Measurements from ENCODE around the gene STAU1. TPM values are rescaled to one million over a fixed set of nuclear protein-coding genes. Genes with fewer than 3 reads are reported as not detected.
"Not testable (repeated sequence)": the region's sequence is repeated elsewhere in the genome, so short reads cannot be mapped to it uniquely, and the experiment has no call there.

The STAU1 gene
- total RNA-seq, 2 donors from 2014 or later = 80.5 to 83.3 TPM

- DNase-seq = peak; percentile 97
- Mint-ChIP-seq H3K27me3 (ENCODE audit: low read depth) (no peaks in the 10 kb centered on the region), H3K9me3 (no peaks in the 10 kb centered on the region), H3K36me3 (ENCODE audit: insufficient read depth in 2 of 2) (peaks cover 6 to 19% of the 10 kb centered on the region in 2 donors), H3K27ac (peak within 1 kb of the TSS; percentile 91), H3K4me1 (ENCODE audit: low read depth) (peaks cover 25% of the 10 kb centered on the region), H3K4me3 (peak within 1 kb of the TSS; percentile 92 to 99)
- ATAC-seq (replicated peaks in 1 of 2) = peak; percentile 95 to 97
Measured at GRCh38 chr20:49219091-49219923, 31.2 kb upstream of the STAU1 start, which contains the start of gene DDX27. TSS of gene DDX27 (plus strand) at chr20:49219416. CDS start at chr20:49219449, 33 bp downstream.

GRCh38 chr20:49218739-49219090 lies 30.6 kb upstream of the STAU1 start:
- Mint-ChIP-seq H3K4me3 (peak overlapping the region; percentile 92 to 99), H3K36me3 (ENCODE audit: insufficient read depth in 2 of 2) (peaks cover 6 to 19% of the 10 kb centered on the region in 2 donors), H3K4me1 (ENCODE audit: low read depth) (peaks cover 25% of the 10 kb centered on the region), H3K27ac (peak overlapping the region; percentile 91)
- ATAC-seq (replicated peaks in 1 of 2) = peak; percentile 0
- H3K9me3 Mint-ChIP-seq; H3K27me3 Mint-ChIP-seq (ENCODE audit: low read depth): not testable (repeated sequence)
- DNase-seq = peak; percentile 7 to 11

- Mint-ChIP-seq H3K27ac (peak overlapping the region; percentile 80), H3K4me1 (ENCODE audit: low read depth) (peaks cover 25% of the 10 kb centered on the region), H3K27me3 (ENCODE audit: low read depth) (no peaks in the 10 kb centered on the region), H3K9me3 (no peaks in the 10 kb centered on the region), H3K4me3 (peak overlapping the region; percentile 67 to 68), H3K36me3 (ENCODE audit: insufficient read depth in 2 of 2) (peaks cover 6 to 13% of the 10 kb centered on the region in 2 donors)
- DNase-seq (peak; percentile 94), ATAC-seq (replicated peaks in 1 of 2) (peak; percentile 52 to 64)
Measured at GRCh38 chr20:49216991-49217578, 29.0 kb upstream of the STAU1 start.

GRCh38 chr20:49215232-49215631 lies 27.1 kb upstream of the STAU1 start:
- no peak for DNase-seq
- Mint-ChIP-seq H3K4me3 (no peak overlapping the region), H3K27me3 (ENCODE audit: low read depth) (no peaks in the 10 kb centered on the region), H3K27ac (no peak overlapping the region), H3K9me3 (peaks cover 3% of the 10 kb centered on the region in 2 donors), H3K4me1 (ENCODE audit: low read depth) (peaks cover 11% of the 10 kb centered on the region), H3K36me3 (ENCODE audit: insufficient read depth in 2 of 2) (peaks cover 7 to 14% of the 10 kb centered on the region in 2 donors)
- no peak for ATAC-seq (replicated peaks in 1 of 2)

- no peak for DNase-seq
Measured at GRCh38 chr20:49214571-49214970, 26.4 kb upstream of the STAU1 start.

GRCh38 chr20:49210757-49211110 lies 22.6 kb upstream of the STAU1 start:
- ATAC-seq (replicated peaks in 1 of 2) = no peak
- H3K27ac Mint-ChIP-seq = no peak overlapping the region
- no peaks in the 10 kb centered on the region for H3K4me1 Mint-ChIP-seq (ENCODE audit: low read depth)
- DNase-seq = no peak
- no peaks in the 10 kb centered on the region for H3K27me3 Mint-ChIP-seq (ENCODE audit: low read depth)
- H3K36me3 Mint-ChIP-seq (ENCODE audit: insufficient read depth in 2 of 2) = peaks cover 2 to 9% of the 10 kb centered on the region in 2 donors
- H3K4me3 Mint-ChIP-seq = no peak overlapping the region
- peaks cover 5 to 6% of the 10 kb centered on the region in 2 donors for H3K9me3 Mint-ChIP-seq

More at GRCh38 chr20:49214571-49214970, 26.4 kb upstream of the STAU1 start:
- peaks cover 3 to 13% of the 10 kb centered on the region in 2 donors for H3K36me3 Mint-ChIP-seq (ENCODE audit: insufficient read depth in 2 of 2)
- H3K9me3 Mint-ChIP-seq = peaks cover 5 to 6% of the 10 kb centered on the region in 2 donors
- no peak overlapping the region for H3K4me3 Mint-ChIP-seq
- H3K27ac Mint-ChIP-seq = no peak overlapping the region
- H3K27me3 Mint-ChIP-seq (ENCODE audit: low read depth) = no peaks in the 10 kb centered on the region
- H3K4me1 Mint-ChIP-seq (ENCODE audit: low read depth) = peaks cover 5% of the 10 kb centered on the region
- ATAC-seq (replicated peaks in 1 of 2) = no peak

GRCh38 chr20:49210101-49210756 lies 22.1 kb upstream of the STAU1 start:
- Mint-ChIP-seq H3K27me3 (ENCODE audit: low read depth) (no peaks in the 10 kb centered on the region), H3K4me1 (ENCODE audit: low read depth) (no peaks in the 10 kb centered on the region), H3K27ac (no peak overlapping the region), H3K4me3 (no peak overlapping the region), H3K36me3 (ENCODE audit: insufficient read depth in 2 of 2) (peaks cover 2 to 9% of the 10 kb centered on the region in 2 donors), H3K9me3 (peaks cover 5 to 6% of the 10 kb centered on the region in 2 donors)
- DNase-seq (no peak), ATAC-seq (replicated peaks in 1 of 2) (no peak)

- Mint-ChIP-seq H3K9me3 (peaks cover 5 to 6% of the 10 kb centered on the region in 2 donors), H3K27ac (no peak overlapping the region), H3K4me3 (no peak overlapping the region), H3K4me1 (ENCODE audit: low read depth) (no peaks in the 10 kb centered on the region), H3K27me3 (ENCODE audit: low read depth) (no peaks in the 10 kb centered on the region), H3K36me3 (ENCODE audit: insufficient read depth in 2 of 2) (peaks cover 2 to 9% of the 10 kb centered on the region in 2 donors)
- DNase-seq (peak; percentile 15 to 26), ATAC-seq (replicated peaks in 1 of 2) (peak in 1 of 2 donors; percentile 47)
Measured at GRCh38 chr20:49207076-49207475, 18.9 kb upstream of the STAU1 start.

GRCh38 chr20:49203746-49204145 lies 15.6 kb upstream of the STAU1 start:
- Mint-ChIP-seq H3K4me1 (ENCODE audit: low read depth) (no peaks in the 10 kb centered on the region), H3K36me3 (ENCODE audit: insufficient read depth in 2 of 2) (no peaks in the 10 kb centered on the region), H3K4me3 (no peak overlapping the region), H3K9me3 (peaks cover 0 to 3% of the 10 kb centered on the region in 2 donors), H3K27me3 (ENCODE audit: low read depth) (no peaks in the 10 kb centered on the region), H3K27ac (no peak overlapping the region)
- DNase-seq = no peak
- no peak for ATAC-seq (replicated peaks in 1 of 2)

GRCh38 chr20:49203011-49203410 lies 14.9 kb upstream of the STAU1 start:
- DNase-seq (no peak), ATAC-seq (replicated peaks in 1 of 2) (no peak)
- H3K4me1 Mint-ChIP-seq (ENCODE audit: low read depth) = no peaks in the 10 kb centered on the region
- H3K36me3 Mint-ChIP-seq (ENCODE audit: insufficient read depth in 2 of 2) = no peaks in the 10 kb centered on the region
- no peaks in the 10 kb centered on the region for H3K27me3 Mint-ChIP-seq (ENCODE audit: low read depth)
- no peak overlapping the region for H3K4me3 Mint-ChIP-seq
- no peak overlapping the region for H3K27ac Mint-ChIP-seq
- H3K9me3 Mint-ChIP-seq = peaks cover 0 to 3% of the 10 kb centered on the region in 2 donors

- no peak overlapping the region for H3K27ac Mint-ChIP-seq
- ATAC-seq (replicated peaks in 1 of 2) (no peak), DNase-seq (no peak)
- H3K27me3 Mint-ChIP-seq (ENCODE audit: low read depth) = no peaks in the 10 kb centered on the region
- H3K9me3 Mint-ChIP-seq = peaks cover 0 to 3% of the 10 kb centered on the region in 2 donors
- no peaks in the 10 kb centered on the region for H3K36me3 Mint-ChIP-seq (ENCODE audit: insufficient read depth in 2 of 2)
- no peak overlapping the region for H3K4me3 Mint-ChIP-seq
- no peaks in the 10 kb centered on the region for H3K4me1 Mint-ChIP-seq (ENCODE audit: low read depth)
Measured at GRCh38 chr20:49199729-49200293, 11.7 kb upstream of the STAU1 start.

GRCh38 chr20:49192944-49193518 lies 4.9 kb upstream of the STAU1 start:
- H3K4me3 Mint-ChIP-seq; H3K9me3 Mint-ChIP-seq; H3K36me3 Mint-ChIP-seq (ENCODE audit: insufficient read depth in 2 of 2); H3K27ac Mint-ChIP-seq; H3K27me3 Mint-ChIP-seq (ENCODE audit: low read depth); DNase-seq; ATAC-seq (replicated peaks in 1 of 2): not testable (repeated sequence)
- H3K4me1 Mint-ChIP-seq (ENCODE audit: low read depth) = peaks cover 12% of the 10 kb centered on the region
